ENCODE results near the gene PLCG1. TPM values are rescaled to one million over a fixed set of nuclear protein-coding genes. Genes with fewer than 3 reads are reported as not detected.
"Not testable (repeated sequence)": the region's sequence is repeated elsewhere in the genome, so short reads cannot be mapped to it uniquely, and the experiment has no call there.

Gene PLCG1
- total RNA-seq, 2 donors from 2014 or later, result 185 to 255 TPM

GRCh38 chr20:41110012-41110411, 27.3 kb upstream of the PLCG1 start:
- Histone ChIP-seq H3K4me3 (no peak overlapping the region), H3K27ac (no peak overlapping the region), H3K36me3 (peaks cover 20% of the 10 kb centered on the region), H3K9me3 (no peaks in the 10 kb centered on the region), H3K4me1 (ENCODE audit: control insufficient read depth in 1 of 2, low read depth in 2 of 2) (no peaks in the 10 kb centered on the region), H3K27me3 (replicated peaks; ENCODE audit: insufficient read depth) (no peaks in the 10 kb centered on the region)
- TF ChIP-seq CTCF (IDR thresholded peaks at IDR 0.05), result no peak
- ATAC-seq (ENCODE audit: insufficient number of reproducible peaks, low FRiP score, low read depth), result no peak
- DNase-seq (ENCODE audit: low spot score), result no peak

- Histone ChIP-seq H3K4me3 (no peak overlapping the region), H3K4me1 (ENCODE audit: control insufficient read depth in 1 of 2, low read depth in 2 of 2) (no peaks in the 10 kb centered on the region), H3K36me3 (peaks cover 30% of the 10 kb centered on the region), H3K9me3 (no peaks in the 10 kb centered on the region), H3K27ac (no peak overlapping the region), H3K27me3 (replicated peaks; ENCODE audit: insufficient read depth) (no peaks in the 10 kb centered on the region)
- no peak for TF ChIP-seq CTCF (IDR thresholded peaks at IDR 0.05)
- ATAC-seq (ENCODE audit: insufficient number of reproducible peaks, low FRiP score, low read depth), result no peak
- no peak for DNase-seq (ENCODE audit: low spot score)
Observed at GRCh38 chr20:41110930-41111577, 26.3 kb upstream of the PLCG1 start.

GRCh38 chr20:41111578-41111951, 25.8 kb upstream of the PLCG1 start:
- DNase-seq (ENCODE audit: low spot score), result no peak
- TF ChIP-seq CTCF (IDR thresholded peaks at IDR 0.05), result no peak
- peaks cover 36% of the 10 kb centered on the region for H3K36me3 ChIP-seq

GRCh38 chr20:41116282-41116956, 20.9 kb upstream of the PLCG1 start:
- ATAC-seq (ENCODE audit: insufficient number of reproducible peaks, low FRiP score, low read depth) (no peak), DNase-seq (ENCODE audit: low spot score) (no peak)
- no peak overlapping the region for H3K4me3 ChIP-seq
- no peaks in the 10 kb centered on the region for H3K4me1 ChIP-seq (ENCODE audit: control insufficient read depth in 1 of 2, low read depth in 2 of 2)
- no peaks in the 10 kb centered on the region for H3K9me3 ChIP-seq
- H3K36me3 ChIP-seq, result peaks cover 52% of the 10 kb centered on the region
- TF ChIP-seq CTCF (IDR thresholded peaks at IDR 0.05), result no peak
- no peak overlapping the region for H3K27ac ChIP-seq
- H3K27me3 ChIP-seq (replicated peaks; ENCODE audit: insufficient read depth), result no peaks in the 10 kb centered on the region

More at GRCh38 chr20:41111578-41111951, 25.8 kb upstream of the PLCG1 start:
- Histone ChIP-seq H3K4me1 (ENCODE audit: control insufficient read depth in 1 of 2, low read depth in 2 of 2) (no peaks in the 10 kb centered on the region), H3K4me3 (no peak overlapping the region), H3K9me3 (no peaks in the 10 kb centered on the region), H3K27ac (no peak overlapping the region), H3K27me3 (replicated peaks; ENCODE audit: insufficient read depth) (no peaks in the 10 kb centered on the region)
- ATAC-seq (ENCODE audit: insufficient number of reproducible peaks, low FRiP score, low read depth), result no peak

- not testable (repeated sequence) for DNase-seq (ENCODE audit: low spot score); H3K4me3 ChIP-seq; H3K4me1 ChIP-seq (ENCODE audit: control insufficient read depth in 1 of 2, low read depth in 2 of 2); H3K9me3 ChIP-seq; H3K27ac ChIP-seq; ATAC-seq (ENCODE audit: insufficient number of reproducible peaks, low FRiP score, low read depth); H3K27me3 ChIP-seq (replicated peaks; ENCODE audit: insufficient read depth)
- peaks cover 65% of the 10 kb centered on the region for H3K36me3 ChIP-seq
Observed at GRCh38 chr20:41118159-41118558, 19.2 kb upstream of the PLCG1 start.

Data from thoracic aorta (tissue), 2 donors.